Gastroesophageal sphincter (tissue), 4 donors: ENCODE results near the gene STARD3. TPM values are rescaled to one million over a fixed set of nuclear protein-coding genes. Genes with fewer than 3 reads are reported as not detected.

Source experiments
- ATAC-seq: fragments of 150-250 bp; one replicate; pipeline ENCODE4 v1.9.1; 2016; ENCODE audit warnings: mild to moderate bottlenecking, moderate library complexity
- H3K27ac ChIP-seq, 4 donors: fragments of 200-600 bp; sonication (generic) in 3 of 4; 1 replicate in 3 of 4; 2 replicates in 1 of 4; pipeline ENCODE4 v1.5.1; 2016 to 2019
- H3K27me3 ChIP-seq: fragments of 200-600 bp; sonication (generic); one replicate; pipeline ENCODE4 v1.5.1; 2019
- H3K36me3 ChIP-seq, 2 donors: fragments of 200-600 bp; sonication (generic); one replicate each; pipeline ENCODE4 v1.5.1; 2019; ENCODE audit warnings: control low read depth in 1 of 2
- H3K4me1 ChIP-seq, 3 donors: fragments of 200-600 bp; sonication (generic); 1 replicate in 2 of 3; 2 replicates in 1 of 3; pipeline ENCODE4 v1.5.1; 2016 to 2019; ENCODE audit warnings: control low read depth in 2 of 3
- H3K4me3 ChIP-seq, 2 donors: fragments of 200-600 bp; sonication (generic); one replicate each; pipeline ENCODE4 v1.5.1; 2019; ENCODE audit warnings: mild to moderate bottlenecking in 1 of 2, moderate library complexity in 1 of 2
- H3K9me3 ChIP-seq, 3 donors: fragments of 200-600 bp; sonication (generic); one replicate each; pipeline ENCODE4 v1.5.1; 2017 to 2019; ENCODE audit warnings: control low read depth in 2 of 3
- CTCF ChIP-seq, 4 experiments: fragments of 200-600 bp in 2 of 4; fragments of 450-650 bp in 2 of 4; sonication (generic) in 1 of 4; IDR thresholded peaks; one replicate each; pipeline ENCODE4 v1.5.1; 2017 to 2019; ENCODE audit warnings: antibody characterized with exemption in 4 of 4, mild to moderate bottlenecking in 2 of 4, moderate library complexity in 2 of 4
- EP300 ChIP-seq: sonication (generic); formaldehyde crosslinking; IDR thresholded peaks from one replicate; pipeline ENCODE4 v1.6.1; 2017; ENCODE audit warnings: antibody characterized with exemption, mild to moderate bottlenecking
- POLR2A ChIP-seq, 2 donors: fragments of 450-650 bp; IDR thresholded peaks; one replicate each; pipeline ENCODE4 v1.6.1; 2017; ENCODE audit warnings: antibody characterized with exemption in 2 of 2, mild to moderate bottlenecking in 2 of 2, moderate library complexity in 1 of 2
- POLR2AphosphoS5 ChIP-seq: sonication (generic); formaldehyde crosslinking; IDR thresholded peaks from one replicate; pipeline ENCODE4 v1.6.1; 2017; ENCODE audit warnings: antibody characterized with exemption
- WGBS, 2 donors: methylation state at CpG; one replicate each; pipeline ENCODE4 v1.1.5; 2018; ENCODE audit warnings: low coverage in 1 of 2; 5-methylcytosine and 5-hydroxymethylcytosine counted together
- total RNA-seq, 4 donors: library from RNA; depleted of rRNA; stranded (reverse); fragments of >200 nt; gene quantifications; one replicate each; pipeline ENCODE4 v1.1.0, GENCODE V29; 2016

The STARD3 gene
- total RNA-seq, 4 donors from 2014 or later: 24.5 to 41.4 (median 27.5) TPM

- no peak overlapping the region for H3K4me3 ChIP-seq
- no peak for TF ChIP-seq CTCF (IDR thresholded peaks at IDR 0.05)
- TF ChIP-seq EP300: no peak
- no peak for TF ChIP-seq POLR2AphosphoS5
- TF ChIP-seq POLR2A (IDR thresholded peaks at IDR 0.05): no peak
- no peak for ATAC-seq
- H3K4me1 ChIP-seq: peaks cover 0 to 47% (median 3%) of the 10 kb centered on the region in 3 donors
- no peaks in the 10 kb centered on the region for H3K9me3 ChIP-seq
- 92 to 93% methylated on average over 1 to 2 of the region's 2 CpGs for WGBS, 2 donors
- peaks cover 0 to 63% of the 10 kb centered on the region in 2 donors for H3K36me3 ChIP-seq
- no peak overlapping the region for H3K27ac ChIP-seq
- no peaks in the 10 kb centered on the region for H3K27me3 ChIP-seq
Observed at GRCh38 chr17:39655105-39655504, 18.2 kb downstream of the STARD3 start.

GRCh38 chr17:39658346-39658745 lies 21.4 kb downstream of the STARD3 start:
- no peak for TF ChIP-seq POLR2A (IDR thresholded peaks at IDR 0.05)
- no peak for TF ChIP-seq EP300
- TF ChIP-seq CTCF (IDR thresholded peaks at IDR 0.05): no peak
- no peak for TF ChIP-seq POLR2AphosphoS5
- Histone ChIP-seq H3K27ac (peak overlapping the region in 3 of 4 donors; percentile 67 to 74 (median 72)), H3K4me1 (peaks cover 0 to 58% (median 10%) of the 10 kb centered on the region in 3 donors), H3K36me3 (peaks cover 0 to 94% of the 10 kb centered on the region in 2 donors), H3K27me3 (no peaks in the 10 kb centered on the region), H3K9me3 (no peaks in the 10 kb centered on the region), H3K4me3 (no peak overlapping the region)
- ATAC-seq: no peak
- WGBS, 2 donors: no CpG with 5 or more reads among the region's 11 CpGs

- no peaks in the 10 kb centered on the region for H3K27me3 ChIP-seq
- H3K4me3 ChIP-seq: no peak overlapping the region
- H3K9me3 ChIP-seq: no peaks in the 10 kb centered on the region
- ATAC-seq: no peak
- TF ChIP-seq POLR2AphosphoS5 (no peak), EP300 (no peak), POLR2A (IDR thresholded peaks at IDR 0.05) (no peak), CTCF (IDR thresholded peaks at IDR 0.05) (no peak)
- 100% methylated on average over 1 of the region's 3 CpGs; no CpG with 5 or more reads in 1 of the 2 donors for whole genome bisulfite sequencing, 2 donors
- H3K27ac ChIP-seq: peak overlapping the region in 3 of 4 donors; percentile 67 to 74 (median 72)
- peaks cover 0 to 58% (median 11%) of the 10 kb centered on the region in 3 donors for H3K4me1 ChIP-seq
- peaks cover 0 to 94% of the 10 kb centered on the region in 2 donors for H3K36me3 ChIP-seq
Observed at GRCh38 chr17:39658760-39659159, 21.8 kb downstream of the STARD3 start.

GRCh38 chr17:39659279-39660010 lies 22.5 kb downstream of the STARD3 start:
- TF ChIP-seq EP300 (no peak), POLR2AphosphoS5 (no peak), POLR2A (IDR thresholded peaks at IDR 0.05) (no peak)
- Histone ChIP-seq H3K27me3 (no peaks in the 10 kb centered on the region), H3K9me3 (no peaks in the 10 kb centered on the region), H3K36me3 (peaks cover 0 to 88% of the 10 kb centered on the region in 2 donors), H3K27ac (peak overlapping the region in 3 of 4 donors; percentile 67 to 74 (median 72)), H3K4me1 (peaks cover 0 to 63% (median 14%) of the 10 kb centered on the region in 3 donors), H3K4me3 (no peak overlapping the region)
- 42 to 62% methylated on average over 4 to 8 of the region's 15 CpGs for WGBS, 2 donors
- peak; percentile 25 for ATAC-seq

DNA sequence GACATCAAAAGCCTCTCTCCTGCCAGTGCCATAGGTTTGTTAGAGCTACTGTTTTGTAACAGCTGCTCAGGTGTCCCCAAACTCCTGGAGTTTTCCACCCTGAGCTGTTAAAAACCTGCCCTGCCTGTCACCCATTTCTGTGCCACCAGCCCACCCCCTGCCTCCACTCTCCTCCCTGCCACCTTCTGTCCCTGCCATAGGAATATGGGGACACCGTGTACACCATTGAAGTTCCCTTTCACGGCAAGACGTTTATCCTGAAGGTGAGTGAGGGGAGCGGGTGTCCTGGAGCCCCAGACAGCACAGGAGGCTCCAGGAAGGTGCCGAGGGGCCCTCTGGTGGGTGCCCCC lies 23.0 kb downstream of the STARD3 start:
- Histone ChIP-seq H3K27ac (peak overlapping the region in 3 of 4 donors; percentile 67 to 74 (median 72)), H3K4me1 (peaks cover 0 to 68% (median 14%) of the 10 kb centered on the region in 3 donors), H3K9me3 (no peaks in the 10 kb centered on the region), H3K4me3 (no peak overlapping the region), H3K36me3 (peaks cover 0 to 83% of the 10 kb centered on the region in 2 donors), H3K27me3 (peaks cover 2% of the 10 kb centered on the region)
- TF ChIP-seq CTCF (IDR thresholded peaks at IDR 0.05): no peak
- TF ChIP-seq POLR2A (IDR thresholded peaks at IDR 0.05): no peak
- TF ChIP-seq POLR2AphosphoS5: no peak
- TF ChIP-seq EP300: no peak
- WGBS, 2 donors: 80% methylated on average over 1 of the region's 5 CpGs; no CpG with 5 or more reads in 1 of the 2 donors
- ATAC-seq: no peak
